ENCODE data around the gene RTL9. TPM values are rescaled to one million over a fixed set of nuclear protein-coding genes. Genes with fewer than 3 reads are reported as not detected.

RTL9 gene
- total RNA-seq, 2 donors from 2014 or later, result not detected

DNA sequence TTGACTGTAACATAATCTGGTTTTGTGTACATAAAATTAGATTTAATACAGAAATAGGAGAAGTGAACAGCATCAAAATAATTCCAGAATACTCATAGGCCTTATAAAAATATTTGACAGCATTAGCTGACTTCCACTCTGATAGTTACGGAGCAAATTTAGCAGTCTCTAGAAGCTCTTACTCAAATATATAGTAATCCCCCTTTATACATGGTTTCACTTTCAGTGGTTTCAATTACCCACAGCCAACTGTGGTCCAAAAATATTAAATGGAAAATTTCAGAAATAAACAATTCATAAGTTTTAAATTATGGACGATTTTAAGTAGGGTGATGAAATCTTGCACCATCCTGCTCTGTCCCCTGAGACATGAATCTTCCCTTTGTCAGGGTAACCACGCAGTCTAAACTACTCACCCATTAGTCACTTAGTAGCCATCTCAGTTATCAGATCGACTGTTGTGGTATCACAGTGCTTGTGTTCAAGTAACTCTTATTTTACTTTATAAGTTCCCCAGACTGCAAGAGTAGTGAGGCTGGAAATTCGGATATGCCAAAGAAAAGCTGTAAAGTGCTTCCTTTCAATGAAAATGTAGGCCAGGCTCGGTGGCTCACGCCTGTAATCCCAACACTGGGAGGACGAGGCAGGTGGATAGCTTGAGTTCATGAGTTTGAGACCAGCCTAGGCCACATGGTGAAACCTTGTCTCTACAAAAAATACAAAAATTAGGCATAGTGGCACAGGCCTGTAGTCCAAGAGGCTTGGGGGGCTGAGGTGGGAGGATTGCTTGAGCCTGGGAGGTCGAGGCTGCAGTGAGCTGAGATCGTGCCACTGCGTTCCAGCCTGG lies 17.2 kb upstream of the RTL9 start:
- intact Hi-C loops (cut with DNase I), result no loop called here
- no peak overlapping the region for H3K4me3 ChIP-seq
- H3K4me1 ChIP-seq, result no peaks in the 10 kb centered on the region
- H3K36me3 ChIP-seq (replicated peaks in 1 of 2; ENCODE audit: insufficient read depth in 1 of 2, low read depth in 2 of 2), result no peaks in the 10 kb centered on the region
- DNase-seq (peak in 1 of 4 donors; percentile 1), ATAC-seq (no peak)
- H3K9me3 ChIP-seq, result no peaks in the 10 kb centered on the region
- no peak for TF ChIP-seq POLR2A (IDR thresholded peaks at IDR 0.05)
- TF ChIP-seq, protein P1, sequence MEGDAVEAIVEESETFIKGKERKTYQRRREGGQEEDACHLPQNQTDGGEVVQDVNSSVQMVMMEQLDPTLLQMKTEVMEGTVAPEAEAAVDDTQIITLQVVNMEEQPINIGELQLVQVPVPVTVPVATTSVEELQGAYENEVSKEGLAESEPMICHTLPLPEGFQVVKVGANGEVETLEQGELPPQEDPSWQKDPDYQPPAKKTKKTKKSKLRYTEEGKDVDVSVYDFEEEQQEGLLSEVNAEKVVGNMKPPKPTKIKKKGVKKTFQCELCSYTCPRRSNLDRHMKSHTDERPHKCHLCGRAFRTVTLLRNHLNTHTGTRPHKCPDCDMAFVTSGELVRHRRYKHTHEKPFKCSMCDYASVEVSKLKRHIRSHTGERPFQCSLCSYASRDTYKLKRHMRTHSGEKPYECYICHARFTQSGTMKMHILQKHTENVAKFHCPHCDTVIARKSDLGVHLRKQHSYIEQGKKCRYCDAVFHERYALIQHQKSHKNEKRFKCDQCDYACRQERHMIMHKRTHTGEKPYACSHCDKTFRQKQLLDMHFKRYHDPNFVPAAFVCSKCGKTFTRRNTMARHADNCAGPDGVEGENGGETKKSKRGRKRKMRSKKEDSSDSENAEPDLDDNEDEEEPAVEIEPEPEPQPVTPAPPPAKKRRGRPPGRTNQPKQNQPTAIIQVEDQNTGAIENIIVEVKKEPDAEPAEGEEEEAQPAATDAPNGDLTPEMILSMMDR (IDR thresholded peaks at IDR 0.05), result no peak
- no peaks in the 10 kb centered on the region for H3K27me3 ChIP-seq
- no peak overlapping the region for H3K27ac ChIP-seq
- 72 to 81% methylated on average over 9 to 11 of the region's 11 CpGs for WGBS, 2 donors

DNA sequence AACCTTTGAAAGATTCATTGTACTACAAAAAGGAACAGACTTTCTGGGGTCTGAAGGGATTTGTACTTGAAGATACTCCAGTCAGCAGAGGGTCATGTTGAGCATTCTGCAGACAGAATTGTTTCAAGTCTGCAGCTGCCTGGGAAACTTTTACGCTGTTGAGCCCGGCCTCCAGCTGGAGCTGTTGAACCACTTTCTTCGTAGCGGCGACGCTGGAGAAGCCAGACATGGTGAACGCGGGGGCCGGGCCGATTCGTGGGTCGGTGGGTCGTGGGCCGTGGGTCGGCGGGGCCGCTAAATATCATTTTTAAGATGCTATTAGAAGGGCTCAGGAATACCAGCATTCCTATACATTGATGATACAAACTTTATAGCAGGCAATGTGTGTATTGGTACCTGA lies 12.0 kb upstream of the RTL9 start:
- peak; percentile 10 to 33 (median 20) for DNase-seq
- intact Hi-C loops (cut with DNase I), result no loop called here
- 52 to 54% methylated on average over 16 to 17 of the region's 17 CpGs for WGBS, 2 donors

DNA sequence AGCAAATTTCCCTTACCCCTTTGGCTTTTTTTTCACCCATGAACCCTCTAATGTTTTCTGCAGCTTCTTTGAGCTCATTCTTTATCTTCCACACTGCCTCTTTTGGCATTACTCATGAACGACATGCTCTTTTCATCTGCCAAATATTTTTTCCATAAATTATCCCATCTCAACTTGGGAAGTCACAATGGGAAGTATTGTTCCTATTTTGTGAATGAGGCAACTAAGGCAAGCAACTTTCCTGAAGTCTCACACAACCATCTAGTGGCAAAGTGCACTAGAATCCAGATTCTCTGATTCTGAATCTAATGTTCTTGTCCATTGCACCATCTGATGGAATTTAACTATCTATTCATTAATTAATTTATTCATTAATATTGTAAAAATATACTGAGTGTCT lies 625 bp downstream of the RTL9 start:
- intact Hi-C loops (cut with DNase I), result no loop called here
- Histone ChIP-seq H3K9me3 (no peaks in the 10 kb centered on the region), H3K36me3 (replicated peaks in 1 of 2; ENCODE audit: insufficient read depth in 1 of 2, low read depth in 2 of 2) (no peaks in the 10 kb centered on the region), H3K4me3 (no peak overlapping the region), H3K27me3 (no peaks in the 10 kb centered on the region), H3K27ac (no peak overlapping the region), H3K4me1 (no peaks in the 10 kb centered on the region)
- no peak for DNase-seq
- TF ChIP-seq, protein P1 (IDR thresholded peaks at IDR 0.05), result no peak
- no peak for TF ChIP-seq POLR2A (IDR thresholded peaks at IDR 0.05)
- ATAC-seq, result no peak
- 42 to 50% methylated on average over 1 of the region's 1 CpG for WGBS, 2 donors

More for the DNA sequence above, 12.0 kb upstream of the RTL9 start:
- no peak overlapping the region for H3K27ac ChIP-seq
- no peaks in the 10 kb centered on the region for H3K36me3 ChIP-seq (replicated peaks in 1 of 2; ENCODE audit: insufficient read depth in 1 of 2, low read depth in 2 of 2)
- no peaks in the 10 kb centered on the region for H3K4me1 ChIP-seq
- TF ChIP-seq, protein P1 (IDR thresholded peaks at IDR 0.05), result no peak
- TF ChIP-seq POLR2A (IDR thresholded peaks at IDR 0.05), result no peak
- H3K27me3 ChIP-seq, result no peaks in the 10 kb centered on the region
- no peak overlapping the region for H3K4me3 ChIP-seq
- no peaks in the 10 kb centered on the region for H3K9me3 ChIP-seq
- ATAC-seq, result no peak

DNA sequence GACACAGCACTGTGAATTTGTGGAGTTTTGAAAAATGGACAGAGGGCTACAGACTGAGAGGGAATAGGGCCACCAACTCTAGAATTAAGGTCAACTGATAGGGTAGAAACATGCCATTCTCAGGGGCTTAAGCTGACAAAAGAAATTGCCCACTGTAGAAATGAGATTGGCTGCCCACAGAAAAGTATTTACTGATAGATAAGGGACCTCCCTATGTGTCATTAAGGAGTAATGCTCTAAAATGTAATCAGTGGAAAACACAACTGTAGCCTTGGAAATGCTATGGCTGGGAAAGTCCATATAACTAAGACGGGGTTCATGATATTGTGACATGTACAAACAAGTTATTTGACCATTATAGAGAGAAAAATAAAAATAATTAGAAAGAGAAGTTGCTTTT lies 4.6 kb downstream of the RTL9 start:
- 73 to 85% methylated on average over 1 of the region's 1 CpG for WGBS, 2 donors
- ATAC-seq, result no peak
- H3K27me3 ChIP-seq, result no peaks in the 10 kb centered on the region

More for the DNA sequence above, 4.6 kb downstream of the RTL9 start:
- no peak for TF ChIP-seq POLR2A (IDR thresholded peaks at IDR 0.05)
- TF ChIP-seq, protein P1 (IDR thresholded peaks at IDR 0.05), result no peak
- no peak overlapping the region for H3K27ac ChIP-seq
- H3K36me3 ChIP-seq (replicated peaks in 1 of 2; ENCODE audit: insufficient read depth in 1 of 2, low read depth in 2 of 2), result no peaks in the 10 kb centered on the region
- intact Hi-C loops (cut with DNase I), result no loop called here
- no peaks in the 10 kb centered on the region for H3K9me3 ChIP-seq
- H3K4me3 ChIP-seq, result no peak overlapping the region
- H3K4me1 ChIP-seq, result no peaks in the 10 kb centered on the region
- DNase-seq, result no peak
